K562 (cell line): ENCODE measurements around the gene LONRF2. TPM values are rescaled to one million over a fixed set of nuclear protein-coding genes. Genes with fewer than 3 reads are reported as not detected.

Experiments
- ATAC-seq: fragments of 200-7000 bp; cut with Tn5 transposase; 3 replicates; pipeline ENCODE4 v1.9.1; 2020; ENCODE audit warnings: moderate library complexity
- BruUV-seq: library from RNA; stranded (reverse); fragments of 400-500 nt; replicated peaks from 2 replicates; lab custom pipeline; 2021; lab: Mats Ljungman, UMichigan
- CTCF ChIA-PET: fragments of 300-600 bp; formaldehyde crosslinking; extraction: SDS; loops from one replicate; lab custom pipeline; 2021; ENCODE audit warnings: low intra/inter-chr PET ratio; lab: Yijun Ruan, JAX
- POLR2A ChIA-PET: fragments of 300-600, 350-650 bp; sonication (Branson Sonifier 250); formaldehyde crosslinking; extraction: SDS; loops from one replicate; lab custom pipeline; 2021; ENCODE audit warnings: antibody characterized with exemption, inconsistent platforms; lab: Yijun Ruan, JAX
- DNase-seq, 4 experiments: peaks; one replicate each; pipeline versions ENCODE4 v3.0.0 to v3.0.0-alpha.2; 2011 to 2018; ENCODE audit warnings: low spot score in 3 of 4, mixed read lengths in 3 of 4; ENCODE audit errors: extremely low read depth in 1 of 4
- FAIRE-seq: peaks from 2 replicates; lab custom pipeline; 2011; peaks lifted over from hg19 to GRCh38; lab: Jason Lieb, UNC
- H2AFZ ChIP-seq: 2 replicates; pipeline ENCODE4 v1.6.0; 2011; ENCODE audit warnings: low read depth, low read length, control low read depth, inconsistent platforms
- H3K27ac ChIP-seq: fragments of 200-600 bp; 3 replicates; pipeline ENCODE4 v1.8.0; 2011; ENCODE audit warnings: low read depth, mild to moderate bottlenecking, control low read depth, inconsistent platforms, low read length, moderate library complexity, mixed read lengths; ENCODE audit errors: extremely low read depth
- H3K27me3 ChIP-seq, 2 experiments: fragments of 300-600 bp in 1 of 2; 2 replicates in 1 of 2; 3 replicates in 1 of 2; pipeline versions ENCODE4 v1.6.0 to v1.8.0; 2011; ENCODE audit warnings: inconsistent platforms in 2 of 2, low read length in 2 of 2, mild to moderate bottlenecking in 1 of 2, mixed read lengths in 1 of 2, moderate library complexity in 1 of 2; ENCODE audit not compliant: control insufficient read depth in 2 of 2, insufficient read depth in 2 of 2
- H3K36me3 ChIP-seq: fragments of 300-600 bp; 3 replicates; pipeline ENCODE4 v1.8.0; 2011; ENCODE audit warnings: mild to moderate bottlenecking, low read length, inconsistent platforms; ENCODE audit not compliant: control insufficient read depth, insufficient read depth
- H3K4me1 ChIP-seq, 2 experiments: fragments of 200-600 bp in 1 of 2; replicated peaks in 1 of 2; 2 replicates in 1 of 2; 3 replicates in 1 of 2; pipeline versions ENCODE4 v1.5.1 to v1.8.0; 2011; ENCODE audit warnings: inconsistent platforms in 2 of 2, low read length in 2 of 2, mild to moderate bottlenecking in 1 of 2, mixed read lengths in 1 of 2, moderate library complexity in 1 of 2; ENCODE audit not compliant: control insufficient read depth in 2 of 2, insufficient read depth in 2 of 2
- H3K4me2 ChIP-seq: 2 replicates; pipeline ENCODE4 v1.6.1; 2011; ENCODE audit warnings: low read length, control low read depth, inconsistent platforms, mixed read lengths; ENCODE audit not compliant: insufficient read depth
- H3K4me3 ChIP-seq: fragments of 200-600 bp; sonication (generic), shearing (Covaris generic); 2 replicates; pipeline ENCODE4 v1.5.1; 2016; ENCODE audit warnings: control low read depth, inconsistent platforms
- H3K79me2 ChIP-seq: fragments of 200-600 bp; 3 replicates; pipeline ENCODE4 v1.8.0; 2011; ENCODE audit warnings: low read length, inconsistent platforms; ENCODE audit not compliant: control insufficient read depth, insufficient read depth
- H3K9ac ChIP-seq, 2 experiments: 2 replicates each; pipeline versions ENCODE4 v1.6.0 to v1.6.1; 2011; ENCODE audit warnings: low read depth in 2 of 2, low read length in 2 of 2, control low read depth in 1 of 2, inconsistent platforms in 1 of 2, mild to moderate bottlenecking in 1 of 2, mixed read lengths in 1 of 2; ENCODE audit not compliant: insufficient read depth in 1 of 2
- H3K9me1 ChIP-seq: one replicate; pipeline ENCODE4 v1.6.0; 2011; ENCODE audit warnings: inconsistent platforms, mild to moderate bottlenecking, low read length, moderate library complexity; ENCODE audit not compliant: control insufficient read depth, insufficient read depth
- H3K9me3 ChIP-seq: replicated peaks from 2 replicates; pipeline ENCODE4 v1.5.1; 2011; ENCODE audit warnings: low read depth, low read length, inconsistent platforms; ENCODE audit not compliant: control insufficient read depth, insufficient read depth
- H4K20me1 ChIP-seq: replicated peaks from 2 replicates; pipeline ENCODE4 v1.6.1; 2011; ENCODE audit warnings: low read length, inconsistent platforms, mixed read lengths; ENCODE audit not compliant: control insufficient read depth, insufficient read depth
- BCOR ChIP-seq: fragments of 450-650 bp; IDR thresholded peaks from 2 replicates; pipeline ENCODE4 v1.6.1; 2016
- CREB1 ChIP-seq, 2 experiments: sonication (generic) in 1 of 2; formaldehyde crosslinking in 1 of 2; IDR thresholded peaks; 2 replicates each; pipeline versions ENCODE4 v1.6.1 to v1.8.0; 2012 to 2022; ENCODE audit warnings: inconsistent platforms in 1 of 2, mild to moderate bottlenecking in 1 of 2, missing genetic modification reagents in 1 of 2, moderate library complexity in 1 of 2
- CREBBP ChIP-seq: IDR thresholded peaks from one replicate; pipeline ENCODE4 v1.6.1; 2012; ENCODE audit warnings: low read depth, mild to moderate bottlenecking, control low read depth, inconsistent platforms, low read length
- DDX20 ChIP-seq: fragments of 450-650 bp; IDR thresholded peaks from 2 replicates; pipeline ENCODE4 v1.6.1; 2016; ENCODE audit warnings: missing genetic modification characterization, low read depth, mild to moderate bottlenecking, missing compliant biosample characterization, moderate library complexity
- ETV5 ChIP-seq: sonication (generic); formaldehyde crosslinking; IDR thresholded peaks from 2 replicates; pipeline ENCODE4 v1.4.0; 2020; ENCODE audit warnings: low read depth, mild to moderate bottlenecking, missing genetic modification reagents
- HMG20B ChIP-seq: fragments of 250-450 bp; sonication (Bioruptor Pico); IDR thresholded peaks from 2 replicates; pipeline ENCODE4 v1.5.0; 2021; ENCODE audit warnings: mild to moderate bottlenecking
- PRPF4 ChIP-seq: fragments of 200-400 bp; formaldehyde crosslinking; IDR thresholded peaks from one replicate; pipeline ENCODE4 v1.6.1; 2017; ENCODE audit warnings: low read length, low read depth, mild to moderate bottlenecking; ENCODE audit not compliant: insufficient read depth, poor library complexity, severe bottlenecking
- SREBF2 ChIP-seq: sonication (generic); formaldehyde crosslinking; IDR thresholded peaks from 2 replicates; pipeline ENCODE4 v1.4.0; 2020; ENCODE audit warnings: mild to moderate bottlenecking, missing genetic modification reagents
- TSC22D4 ChIP-seq: fragments of 450-650 bp; IDR thresholded peaks from 2 replicates; pipeline ENCODE4 v1.6.1; 2016; ENCODE audit warnings: missing genetic modification characterization, missing biosample characterization, control low read depth
- WHSC1 ChIP-seq: IDR thresholded peaks from one replicate; pipeline ENCODE4 v1.6.1; 2012; ENCODE audit warnings: low read length, control low read depth, inconsistent platforms
- ZC3H11A ChIP-seq: IDR thresholded peaks from 2 replicates; pipeline ENCODE4 v1.6.1; 2012; ENCODE audit warnings: low read depth, low read length, improper control_type of control experiment
- ZFX ChIP-seq: sonication (generic); formaldehyde crosslinking; IDR thresholded peaks from 2 replicates; pipeline ENCODE4 v1.8.0; 2022; ENCODE audit warnings: mild to moderate bottlenecking, missing genetic modification reagents, moderate library complexity
- ZNF124 ChIP-seq: sonication (generic); formaldehyde crosslinking; IDR thresholded peaks from 2 replicates; pipeline ENCODE4 v1.8.1; 2022; ENCODE audit warnings: missing genetic modification reagents
- ZNF134 ChIP-seq: fragments of 250-450 bp; sonication (Bioruptor Pico); conservative IDR thresholded peaks from 2 replicates; pipeline ENCODE4 v1.4.0; 2020
- ZNF707 ChIP-seq: fragments of 250-450 bp; sonication (Bioruptor Pico); conservative IDR thresholded peaks from 2 replicates; pipeline ENCODE4 v1.8.0; 2022; ENCODE audit warnings: inconsistent platforms, mild to moderate bottlenecking, moderate library complexity
- WGBS: fragments of 100-300 bp; shearing (Covaris generic); methylation state at CpG from one replicate; pipeline ENCODE4 v1.1.6; 2016; ENCODE audit warnings: low coverage, mixed read lengths; ENCODE audit not compliant: insufficient coverage; ENCODE audit errors: missing lambda C conversion rate; 5-methylcytosine and 5-hydroxymethylcytosine counted together
- in situ Hi-C: fragments of 300-500 bp; cut with MboI; formaldehyde crosslinking; loops from 4 replicates; pipeline ENCODE4 v1.15.0; 2018; ENCODE audit warnings: inconsistent platforms, mixed read lengths
- intact Hi-C: fragments of 100-400 bp; cut with micrococcal nuclease; formaldehyde crosslinking; loops from 2 replicates; pipeline ENCODE4 v1.14.2; 2022
- polyA plus RNA-seq, 8 experiments: library from polyadenylated mRNA; depleted of rRNA in 4 of 8; stranded (reverse) in 5 of 8; unstranded in 3 of 8; fragments of >200 nt; fragmentation: Nextera tagmentation in 2 of 8; fragmentation: Illumina TruSeq in 1 of 8; extraction: Ambion mirVana in 2 of 8; extraction: Trizol in 1 of 8; gene quantifications; 2 replicates each; pipeline versions ENCODE4 v1.2.1 to v1.2.3, GENCODE V29; 2011 to 2014; ENCODE audit warnings: inconsistent platforms in 1 of 8, missing spikeins in 1 of 8
- total RNA-seq, 7 experiments: library from RNA; depleted of rRNA in 6 of 7; stranded (reverse); fragments of >200 nt in 6 of 7; fragmentation: Illumina TruSeq in 2 of 7; extraction: Trizol in 2 of 7; gene quantifications; 2 replicates each; pipeline versions ENCODE4 v1.2.1 to v1.2.3, GENCODE V29; 2011 to 2021; ENCODE audit warnings: low replicate concordance in 1 of 7
- TF ChIP-seq, protein P1 (sequence below): fragments of 250-450 bp; sonication (Bioruptor Pico); IDR thresholded peaks from 2 replicates; pipeline ENCODE4 v1.5.0; 2020; ENCODE audit warnings: mild to moderate bottlenecking, borderline replicate concordance
- TF ChIP-seq, protein P2 (sequence below): sonication (generic); formaldehyde crosslinking; IDR thresholded peaks from 2 replicates; pipeline ENCODE4 v1.8.0; 2022; ENCODE audit warnings: missing genetic modification reagents, mild to moderate bottlenecking, borderline replicate concordance
- TF ChIP-seq, protein P3 (sequence below), 3 experiments: IDR thresholded peaks in 2 of 3; conservative IDR thresholded peaks in 1 of 3; 2 replicates each; pipeline ENCODE4 v1.5.1; 2011 to 2012; ENCODE audit warnings: low read length in 3 of 3, mild to moderate bottlenecking in 3 of 3, control low read depth in 2 of 3, improper control_type of control experiment in 1 of 3, inconsistent platforms in 1 of 3, low read depth in 1 of 3, mixed read lengths in 1 of 3, moderate library complexity in 1 of 3; ENCODE audit not compliant: insufficient read depth in 2 of 3

LONRF2 gene
- total and polyA plus RNA-seq, 9 of the 15 experiments (the other 6 are each of a cell fraction or from before 2014, with no cell fraction given), result 0.35 to 5.0 (median 2.7) TPM

DNA sequence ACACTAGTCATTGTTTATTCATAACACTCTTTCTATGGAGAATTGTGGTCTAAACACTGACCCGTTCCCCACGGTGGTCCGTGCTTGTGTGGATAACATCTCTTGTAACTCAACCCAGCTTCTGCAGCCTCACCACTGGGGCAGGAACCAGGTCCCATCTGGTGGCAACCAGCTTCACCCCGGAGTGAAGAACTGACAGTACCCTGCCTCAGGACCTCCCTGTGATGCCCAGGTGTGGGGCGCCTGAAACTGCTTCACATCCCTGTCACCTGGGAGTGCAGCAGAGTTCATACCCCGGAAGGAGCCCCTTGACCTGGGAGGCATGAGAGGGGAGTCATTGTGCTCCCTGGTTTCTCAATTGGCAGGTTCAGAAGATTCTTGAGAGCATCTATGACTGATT, 81.1 kb downstream of the LONRF2 start:
- no peak for DNase-seq
- Histone ChIP-seq H3K9me3 (no peaks in the 10 kb centered on the region), H3K9ac (no peak overlapping the region), H3K79me2 (no peaks in the 10 kb centered on the region), H3K4me3 (no peak overlapping the region), H4K20me1 (no peaks in the 10 kb centered on the region), H3K9me1 (no peaks in the 10 kb centered on the region), H2AFZ (no peak overlapping the region), H3K4me2 (no peak overlapping the region), H3K27ac (no peak overlapping the region), H3K36me3 (no peaks in the 10 kb centered on the region), H3K4me1 (no peaks in the 10 kb centered on the region), H3K27me3 (peaks cover 2 to 60% of the 10 kb centered on the region in 2 experiments; a peak in 4 of 5 replicates)
- POLR2A ChIA-PET, result no interaction called here
- BruUV-seq, result no TSS peak
- TF ChIP-seq TSC22D4 (tag) (no peak), PRPF4 (no peak), CREBBP (no peak), SREBF2 (CRISPR knock-in tag) (no peak), ZFX (no peak), BCOR (no peak), WHSC1 (no peak), HMG20B (no peak), DDX20 (tag) (no peak), CREB1 (IDR thresholded peaks at IDR 0.05) (no peak), CREB1 (CRISPR knock-in tag; IDR thresholded peaks at IDR 0.05) (no peak), ZNF707 (CRISPR knock-in tag) (no peak), ZNF124 (CRISPR knock-in tag) (no peak), ZC3H11A (no peak), ETV5 (CRISPR knock-in tag) (no peak), ZNF134 (CRISPR knock-in tag) (no peak)
- TF ChIP-seq, protein P1, sequence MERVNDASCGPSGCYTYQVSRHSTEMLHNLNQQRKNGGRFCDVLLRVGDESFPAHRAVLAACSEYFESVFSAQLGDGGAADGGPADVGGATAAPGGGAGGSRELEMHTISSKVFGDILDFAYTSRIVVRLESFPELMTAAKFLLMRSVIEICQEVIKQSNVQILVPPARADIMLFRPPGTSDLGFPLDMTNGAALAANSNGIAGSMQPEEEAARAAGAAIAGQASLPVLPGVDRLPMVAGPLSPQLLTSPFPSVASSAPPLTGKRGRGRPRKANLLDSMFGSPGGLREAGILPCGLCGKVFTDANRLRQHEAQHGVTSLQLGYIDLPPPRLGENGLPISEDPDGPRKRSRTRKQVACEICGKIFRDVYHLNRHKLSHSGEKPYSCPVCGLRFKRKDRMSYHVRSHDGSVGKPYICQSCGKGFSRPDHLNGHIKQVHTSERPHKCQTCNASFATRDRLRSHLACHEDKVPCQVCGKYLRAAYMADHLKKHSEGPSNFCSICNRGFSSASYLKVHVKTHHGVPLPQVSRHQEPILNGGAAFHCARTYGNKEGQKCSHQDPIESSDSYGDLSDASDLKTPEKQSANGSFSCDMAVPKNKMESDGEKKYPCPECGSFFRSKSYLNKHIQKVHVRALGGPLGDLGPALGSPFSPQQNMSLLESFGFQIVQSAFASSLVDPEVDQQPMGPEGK (CRISPR knock-in tag), result no peak
- TF ChIP-seq, protein P2, sequence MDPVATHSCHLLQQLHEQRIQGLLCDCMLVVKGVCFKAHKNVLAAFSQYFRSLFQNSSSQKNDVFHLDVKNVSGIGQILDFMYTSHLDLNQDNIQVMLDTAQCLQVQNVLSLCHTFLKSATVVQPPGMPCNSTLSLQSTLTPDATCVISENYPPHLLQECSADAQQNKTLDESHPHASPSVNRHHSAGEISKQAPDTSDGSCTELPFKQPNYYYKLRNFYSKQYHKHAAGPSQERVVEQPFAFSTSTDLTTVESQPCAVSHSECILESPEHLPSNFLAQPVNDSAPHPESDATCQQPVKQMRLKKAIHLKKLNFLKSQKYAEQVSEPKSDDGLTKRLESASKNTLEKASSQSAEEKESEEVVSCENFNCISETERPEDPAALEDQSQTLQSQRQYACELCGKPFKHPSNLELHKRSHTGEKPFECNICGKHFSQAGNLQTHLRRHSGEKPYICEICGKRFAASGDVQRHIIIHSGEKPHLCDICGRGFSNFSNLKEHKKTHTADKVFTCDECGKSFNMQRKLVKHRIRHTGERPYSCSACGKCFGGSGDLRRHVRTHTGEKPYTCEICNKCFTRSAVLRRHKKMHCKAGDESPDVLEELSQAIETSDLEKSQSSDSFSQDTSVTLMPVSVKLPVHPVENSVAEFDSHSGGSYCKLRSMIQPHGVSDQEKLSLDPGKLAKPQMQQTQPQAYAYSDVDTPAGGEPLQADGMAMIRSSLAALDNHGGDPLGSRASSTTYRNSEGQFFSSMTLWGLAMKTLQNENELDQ (CRISPR knock-in tag), result no peak
- TF ChIP-seq, protein P3, sequence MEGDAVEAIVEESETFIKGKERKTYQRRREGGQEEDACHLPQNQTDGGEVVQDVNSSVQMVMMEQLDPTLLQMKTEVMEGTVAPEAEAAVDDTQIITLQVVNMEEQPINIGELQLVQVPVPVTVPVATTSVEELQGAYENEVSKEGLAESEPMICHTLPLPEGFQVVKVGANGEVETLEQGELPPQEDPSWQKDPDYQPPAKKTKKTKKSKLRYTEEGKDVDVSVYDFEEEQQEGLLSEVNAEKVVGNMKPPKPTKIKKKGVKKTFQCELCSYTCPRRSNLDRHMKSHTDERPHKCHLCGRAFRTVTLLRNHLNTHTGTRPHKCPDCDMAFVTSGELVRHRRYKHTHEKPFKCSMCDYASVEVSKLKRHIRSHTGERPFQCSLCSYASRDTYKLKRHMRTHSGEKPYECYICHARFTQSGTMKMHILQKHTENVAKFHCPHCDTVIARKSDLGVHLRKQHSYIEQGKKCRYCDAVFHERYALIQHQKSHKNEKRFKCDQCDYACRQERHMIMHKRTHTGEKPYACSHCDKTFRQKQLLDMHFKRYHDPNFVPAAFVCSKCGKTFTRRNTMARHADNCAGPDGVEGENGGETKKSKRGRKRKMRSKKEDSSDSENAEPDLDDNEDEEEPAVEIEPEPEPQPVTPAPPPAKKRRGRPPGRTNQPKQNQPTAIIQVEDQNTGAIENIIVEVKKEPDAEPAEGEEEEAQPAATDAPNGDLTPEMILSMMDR (IDR thresholded peaks at IDR 0.05 in 2 of 3, conservative IDR thresholded peaks at IDR 0.05 in 1 of 3; ENCODE audit: insufficient read depth in 2 of 3, low read depth in 1 of 3, low read length in 3 of 3), result no peak
- 2% methylated on average over 6 of the region's 6 CpGs for WGBS
- intact Hi-C loops, result loop anchor here (10.0 kb wide), 2 partner anchors 416 to 516 kb away; no protein-coding TSS in a partner anchor
- FAIRE-seq, result no peak
- no peak for ATAC-seq
- CTCF ChIA-PET, result interaction anchor here (0.6 kb wide), 1 partner anchor 101 kb away, joined by 3 read pairs; no protein-coding TSS in a partner anchor
- in situ Hi-C loops, result loop anchor here (25.0 kb wide), 1 partner anchor 529 kb away; no protein-coding TSS in a partner anchor
